Measurements from ENCODE around the gene DDR1.
"Not testable (repeated sequence)": the region's sequence is repeated elsewhere in the genome, so short reads cannot be mapped to it uniquely, and the experiment has no call there.

The DDR1 gene

DNA sequence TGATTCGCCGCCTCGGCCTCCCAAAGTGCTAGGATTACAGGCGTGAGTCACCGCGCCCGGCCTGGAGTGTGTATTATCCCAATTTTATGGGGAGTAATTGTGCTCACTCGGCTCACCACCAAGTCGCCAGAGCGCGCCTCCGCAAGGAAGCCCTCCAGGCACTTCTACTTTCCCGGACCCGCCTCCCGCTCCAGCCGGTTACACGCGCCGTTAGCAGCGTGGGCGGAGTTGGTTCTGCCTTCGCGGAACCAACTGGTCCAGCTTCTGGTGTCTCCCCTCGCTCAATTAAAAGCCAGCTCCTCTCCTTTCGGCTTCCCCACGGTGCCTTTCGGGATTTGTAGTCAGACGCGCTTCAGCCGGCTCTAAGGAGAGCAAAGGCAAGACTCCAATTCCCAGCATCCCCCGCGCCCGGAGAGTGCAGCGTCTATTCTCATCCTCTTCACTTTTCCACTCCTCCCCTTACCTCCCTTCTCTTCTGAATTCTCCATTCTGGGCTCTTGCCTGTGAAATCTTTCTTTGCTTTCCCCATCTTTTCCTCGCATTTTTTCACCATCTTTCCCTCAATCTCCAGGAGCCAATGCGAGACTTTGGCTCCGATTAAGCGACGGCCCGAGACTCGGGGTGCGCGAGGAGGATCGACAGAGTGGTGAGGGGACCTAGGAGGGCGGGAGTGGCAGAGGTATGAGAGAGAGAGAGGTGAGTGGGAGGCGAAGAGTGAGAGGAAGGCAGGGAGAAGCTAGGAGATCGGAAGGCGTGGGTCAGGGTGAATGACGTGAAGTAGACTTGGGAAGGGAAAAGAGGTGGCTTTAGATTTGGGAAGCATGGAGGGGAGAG is 23.7 kb downstream of the DDR1 start, which contains the start of gene GTF2H4:
GTF2H4 (plus strand) TSS at position 450 of the 834 bp plus-strand sequence.
- Histone ChIP-seq H3K4me1 (ENCODE audit: insufficient read depth, poor library complexity, severe bottlenecking) (no peaks in the 10 kb centered on the region), H3K27ac (ENCODE audit: poor library complexity, severe bottlenecking) (peak within 1 kb of the TSS; percentile 40), H3K9me3 (ENCODE audit: severe bottlenecking) (no peaks in the 10 kb centered on the region), H3K36me3 (ENCODE audit: low read depth) (peaks cover 21% of the 10 kb centered on the region), H3K4me3 (ENCODE audit: severe bottlenecking) (peak within 1 kb of the TSS; percentile 63), H3K27me3 (ENCODE audit: insufficient read depth, poor library complexity, severe bottlenecking) (no peaks in the 10 kb centered on the region)
- TF ChIP-seq, protein P1, sequence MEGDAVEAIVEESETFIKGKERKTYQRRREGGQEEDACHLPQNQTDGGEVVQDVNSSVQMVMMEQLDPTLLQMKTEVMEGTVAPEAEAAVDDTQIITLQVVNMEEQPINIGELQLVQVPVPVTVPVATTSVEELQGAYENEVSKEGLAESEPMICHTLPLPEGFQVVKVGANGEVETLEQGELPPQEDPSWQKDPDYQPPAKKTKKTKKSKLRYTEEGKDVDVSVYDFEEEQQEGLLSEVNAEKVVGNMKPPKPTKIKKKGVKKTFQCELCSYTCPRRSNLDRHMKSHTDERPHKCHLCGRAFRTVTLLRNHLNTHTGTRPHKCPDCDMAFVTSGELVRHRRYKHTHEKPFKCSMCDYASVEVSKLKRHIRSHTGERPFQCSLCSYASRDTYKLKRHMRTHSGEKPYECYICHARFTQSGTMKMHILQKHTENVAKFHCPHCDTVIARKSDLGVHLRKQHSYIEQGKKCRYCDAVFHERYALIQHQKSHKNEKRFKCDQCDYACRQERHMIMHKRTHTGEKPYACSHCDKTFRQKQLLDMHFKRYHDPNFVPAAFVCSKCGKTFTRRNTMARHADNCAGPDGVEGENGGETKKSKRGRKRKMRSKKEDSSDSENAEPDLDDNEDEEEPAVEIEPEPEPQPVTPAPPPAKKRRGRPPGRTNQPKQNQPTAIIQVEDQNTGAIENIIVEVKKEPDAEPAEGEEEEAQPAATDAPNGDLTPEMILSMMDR (IDR thresholded peaks at IDR 0.05; ENCODE audit: poor library complexity, severe bottlenecking), result peak; percentile 10
- DNase-seq (ENCODE audit: low spot score) (peak; percentile 98), ATAC-seq (ENCODE audit: low read depth) (peak; percentile 96)

DNA sequence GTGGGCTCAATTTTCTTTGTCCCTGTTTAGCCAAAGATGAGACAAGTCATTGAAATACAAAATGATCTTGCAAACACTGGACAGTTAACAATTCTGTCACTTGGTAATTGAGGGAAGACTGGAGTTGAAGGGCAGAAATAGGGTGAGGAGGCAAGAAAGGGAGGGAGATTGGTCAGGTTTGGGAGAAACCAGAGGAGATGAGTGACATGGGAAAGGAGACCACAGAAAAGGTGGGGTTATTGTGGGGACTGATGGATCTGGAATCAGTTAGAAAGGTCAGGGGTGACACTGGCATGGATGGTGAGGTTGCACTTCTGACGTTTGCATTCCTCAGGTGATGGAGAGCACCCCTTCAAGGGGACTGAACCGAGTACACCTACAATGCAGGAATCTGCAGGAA is 24.4 kb downstream of the DDR1 start:
- DNase-seq (ENCODE audit: low spot score), result no peak
- H3K4me3 ChIP-seq (ENCODE audit: severe bottlenecking), result peak overlapping the region; percentile 63
- no peak for ATAC-seq (ENCODE audit: low read depth)
- peak overlapping the region; percentile 40 for H3K27ac ChIP-seq (ENCODE audit: poor library complexity, severe bottlenecking)
- H3K4me1 ChIP-seq (ENCODE audit: insufficient read depth, poor library complexity, severe bottlenecking), result peaks cover 2% of the 10 kb centered on the region
- no peaks in the 10 kb centered on the region for H3K27me3 ChIP-seq (ENCODE audit: insufficient read depth, poor library complexity, severe bottlenecking)
- TF ChIP-seq, protein P1 (IDR thresholded peaks at IDR 0.05; ENCODE audit: poor library complexity, severe bottlenecking), result no peak
- H3K36me3 ChIP-seq (ENCODE audit: low read depth), result peaks cover 28% of the 10 kb centered on the region
- H3K9me3 ChIP-seq (ENCODE audit: severe bottlenecking), result no peaks in the 10 kb centered on the region

DNA sequence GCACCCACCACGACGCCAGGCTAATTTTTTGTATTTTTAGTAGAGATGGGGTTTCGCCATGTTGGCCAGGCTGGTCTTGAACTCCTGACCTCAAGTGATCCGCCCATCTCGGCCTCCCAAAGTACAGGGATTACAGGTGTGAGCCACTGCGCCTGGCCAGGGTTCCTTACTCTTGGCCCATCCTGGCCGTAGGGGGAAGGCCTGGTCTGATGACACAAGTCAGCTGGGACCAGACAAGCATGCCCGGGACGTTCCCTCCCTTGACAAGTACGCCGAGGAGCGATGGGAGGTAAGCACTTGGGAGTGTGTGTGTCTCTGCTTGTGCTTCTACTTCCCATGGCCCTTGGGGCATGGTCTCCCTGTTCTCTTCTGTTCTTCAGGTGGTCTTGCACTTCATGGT is 26.2 kb downstream of the DDR1 start:
- not testable (repeated sequence) for H3K9me3 ChIP-seq (ENCODE audit: severe bottlenecking); H3K4me3 ChIP-seq (ENCODE audit: severe bottlenecking); ATAC-seq (ENCODE audit: low read depth); DNase-seq (ENCODE audit: low spot score); H3K27ac ChIP-seq (ENCODE audit: poor library complexity, severe bottlenecking); H3K27me3 ChIP-seq (ENCODE audit: insufficient read depth, poor library complexity, severe bottlenecking)
- H3K4me1 ChIP-seq (ENCODE audit: insufficient read depth, poor library complexity, severe bottlenecking), result peaks cover 11% of the 10 kb centered on the region
- H3K36me3 ChIP-seq (ENCODE audit: low read depth), result peaks cover 29% of the 10 kb centered on the region

DNA sequence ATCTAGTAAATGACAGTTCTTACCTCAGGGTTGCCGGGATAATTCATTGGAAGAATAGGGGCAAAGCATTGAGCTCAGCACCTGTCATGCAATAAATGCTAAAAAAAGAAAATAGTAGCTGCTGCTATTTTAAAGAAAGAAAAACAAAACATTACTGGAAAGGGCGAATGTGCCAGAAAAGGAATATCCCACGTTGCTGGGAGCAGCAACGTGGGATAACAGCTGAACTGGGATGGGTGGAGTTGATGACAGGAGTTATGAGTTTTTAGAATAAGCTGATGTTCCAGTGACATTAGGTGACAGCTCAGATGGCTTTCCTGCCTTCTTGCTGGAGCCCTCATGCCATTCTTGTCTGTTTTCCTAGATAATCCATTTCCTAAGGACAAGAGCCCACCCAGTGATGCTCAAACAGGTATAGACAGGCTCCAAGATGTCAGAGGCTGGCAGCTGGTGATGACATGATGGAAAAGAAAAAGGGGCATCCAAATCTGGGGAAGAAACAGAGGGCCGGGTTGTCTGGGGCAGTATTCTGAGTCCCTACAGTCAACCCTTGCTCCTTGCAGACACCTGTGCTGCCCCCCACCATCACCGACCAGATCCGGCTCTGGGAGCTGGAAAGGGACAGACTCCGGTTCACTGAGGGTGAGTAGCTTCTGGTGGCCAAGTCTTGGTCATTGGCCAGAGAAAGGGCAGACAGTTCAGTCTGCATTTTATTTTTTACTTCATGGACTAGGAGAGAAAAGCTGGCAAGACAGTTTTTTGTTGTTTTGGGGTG is 28.6 kb downstream of the DDR1 start:
- Histone ChIP-seq H3K36me3 (ENCODE audit: low read depth) (peaks cover 41% of the 10 kb centered on the region), H3K9me3 (ENCODE audit: severe bottlenecking) (no peaks in the 10 kb centered on the region), H3K27me3 (ENCODE audit: insufficient read depth, poor library complexity, severe bottlenecking) (no peaks in the 10 kb centered on the region), H3K4me1 (ENCODE audit: insufficient read depth, poor library complexity, severe bottlenecking) (peaks cover 11% of the 10 kb centered on the region), H3K27ac (ENCODE audit: poor library complexity, severe bottlenecking) (peak overlapping the region; percentile 66), H3K4me3 (ENCODE audit: severe bottlenecking) (no peak overlapping the region)
- ATAC-seq (ENCODE audit: low read depth) (no peak), DNase-seq (ENCODE audit: low spot score) (no peak)
- TF ChIP-seq, protein P1 (IDR thresholded peaks at IDR 0.05; ENCODE audit: poor library complexity, severe bottlenecking), result no peak

DNA sequence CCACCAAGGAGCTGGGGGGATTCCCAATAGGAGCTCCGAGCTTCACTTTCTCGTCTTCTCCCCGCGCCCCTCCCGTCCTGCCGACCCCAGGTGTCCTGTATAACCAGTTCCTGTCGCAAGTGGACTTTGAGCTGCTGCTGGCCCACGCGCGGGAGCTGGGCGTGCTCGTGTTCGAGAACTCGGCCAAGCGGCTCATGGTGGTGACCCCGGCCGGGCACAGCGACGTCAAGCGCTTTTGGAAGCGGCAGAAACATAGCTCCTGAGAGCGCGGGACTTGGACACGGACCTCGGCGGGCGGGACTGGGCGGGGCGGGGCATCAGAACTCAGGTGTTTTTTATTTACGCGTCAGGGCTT is 29.4 kb downstream of the DDR1 start:
- Histone ChIP-seq H3K36me3 (ENCODE audit: low read depth) (peaks cover 41% of the 10 kb centered on the region), H3K27ac (ENCODE audit: poor library complexity, severe bottlenecking) (peak overlapping the region; percentile 66), H3K4me1 (ENCODE audit: insufficient read depth, poor library complexity, severe bottlenecking) (peaks cover 11% of the 10 kb centered on the region), H3K27me3 (ENCODE audit: insufficient read depth, poor library complexity, severe bottlenecking) (no peaks in the 10 kb centered on the region), H3K9me3 (ENCODE audit: severe bottlenecking) (no peaks in the 10 kb centered on the region), H3K4me3 (ENCODE audit: severe bottlenecking) (peak overlapping the region; percentile 35)
- DNase-seq (ENCODE audit: low spot score), result peak; percentile 60
- TF ChIP-seq, protein P1 (IDR thresholded peaks at IDR 0.05; ENCODE audit: poor library complexity, severe bottlenecking), result no peak
- ATAC-seq (ENCODE audit: low read depth), result no peak
